HepG2 (cell line): Measurements from ENCODE around the gene TBX10. TPM values are rescaled to one million over a fixed set of nuclear protein-coding genes. Genes with fewer than 3 reads are reported as not detected.

Experiments used
- ARID3A ChIP-seq: IDR thresholded peaks from 2 replicates; pipeline ENCODE4 v1.6.1; 2012; ENCODE audit warnings: low read depth, low read length, improper control_type of control experiment
- FOXK2 ChIP-seq: fragments of 450-650 bp; IDR thresholded peaks from 2 replicates; pipeline ENCODE4 v1.6.1; 2016
- ZBTB40 ChIP-seq, 2 experiments: fragments of 450-650 bp in 1 of 2; sonication (generic) in 1 of 2; formaldehyde crosslinking in 1 of 2; IDR thresholded peaks; 2 replicates each; pipeline versions ENCODE4 v1.6.1 to v1.8.0; 2016 to 2022; ENCODE audit warnings: antibody characterized with exemption in 1 of 2, mild to moderate bottlenecking in 1 of 2, missing genetic modification reagents in 1 of 2
- ZFYVE20 ChIP-seq: sonication (generic); formaldehyde crosslinking; IDR thresholded peaks from 2 replicates; pipeline ENCODE4 v1.8.0; 2023; ENCODE audit warnings: low read depth, mild to moderate bottlenecking, moderate library complexity, missing genetic modification reagents, borderline replicate concordance
- ZKSCAN1 ChIP-seq: fragments of 150-350 bp; IDR thresholded peaks from 2 replicates; pipeline ENCODE4 v1.6.1; 2014; ENCODE audit warnings: low read length
- ZNF773 ChIP-seq: sonication (generic); formaldehyde crosslinking; IDR thresholded peaks from 2 replicates; pipeline ENCODE4 v1.4.0; 2020; ENCODE audit warnings: missing genetic modification reagents, borderline replicate concordance
- ZNF776 ChIP-seq: sonication (generic); formaldehyde crosslinking; IDR thresholded peaks from 2 replicates; pipeline ENCODE4 v1.4.0; 2020; ENCODE audit warnings: mild to moderate bottlenecking, missing genetic modification reagents
- polyA plus RNA-seq, 8 experiments: library from polyadenylated mRNA; depleted of rRNA in 3 of 8; stranded (reverse) in 7 of 8; unstranded in 1 of 8; fragments of >200 nt; fragmentation: Illumina TruSeq in 4 of 8; extraction: Trizol in 4 of 8; gene quantifications; 2 replicates each; pipeline versions ENCODE4 v1.2.1 to v1.2.3, GENCODE V29; 2011 to 2016; ENCODE audit warnings: low read depth in 4 of 8, missing spikeins in 1 of 8, mixed read lengths in 1 of 8; ENCODE audit not compliant: insufficient read depth in 1 of 8
- total RNA-seq, 5 experiments: library from RNA; depleted of rRNA; stranded (reverse); fragments of >200 nt; fragmentation: Illumina TruSeq; extraction: Trizol; gene quantifications; 2 replicates each; pipeline ENCODE4 v1.2.3, GENCODE V29; 2016; ENCODE audit warnings: low read depth in 1 of 5
- TF ChIP-seq, protein P1 (sequence below): sonication (generic); formaldehyde crosslinking; IDR thresholded peaks from 2 replicates; pipeline ENCODE4 v1.4.0; 2020; ENCODE audit warnings: mild to moderate bottlenecking, missing genetic modification reagents
- TF ChIP-seq, protein P2 (sequence below): fragments of 450-650 bp; IDR thresholded peaks from 2 replicates; pipeline ENCODE4 v1.6.1; 2017
- TF ChIP-seq, protein P3 (sequence below), 2 experiments: sonication (generic) in 1 of 2; formaldehyde crosslinking in 1 of 2; IDR thresholded peaks; 2 replicates each; pipeline versions ENCODE4 v1.4.0 to v1.6.1; 2018 to 2020; ENCODE audit warnings: missing genetic modification reagents in 2 of 2, borderline replicate concordance in 1 of 2, low read depth in 1 of 2, mild to moderate bottlenecking in 1 of 2, missing biosample characterization in 1 of 2

Gene TBX10
- total and polyA plus RNA-seq, 2 of the 13 experiments (the other 11 are each of a cell fraction or from before 2014, with no cell fraction given), result 0.27 to 1.7 TPM

DNA sequence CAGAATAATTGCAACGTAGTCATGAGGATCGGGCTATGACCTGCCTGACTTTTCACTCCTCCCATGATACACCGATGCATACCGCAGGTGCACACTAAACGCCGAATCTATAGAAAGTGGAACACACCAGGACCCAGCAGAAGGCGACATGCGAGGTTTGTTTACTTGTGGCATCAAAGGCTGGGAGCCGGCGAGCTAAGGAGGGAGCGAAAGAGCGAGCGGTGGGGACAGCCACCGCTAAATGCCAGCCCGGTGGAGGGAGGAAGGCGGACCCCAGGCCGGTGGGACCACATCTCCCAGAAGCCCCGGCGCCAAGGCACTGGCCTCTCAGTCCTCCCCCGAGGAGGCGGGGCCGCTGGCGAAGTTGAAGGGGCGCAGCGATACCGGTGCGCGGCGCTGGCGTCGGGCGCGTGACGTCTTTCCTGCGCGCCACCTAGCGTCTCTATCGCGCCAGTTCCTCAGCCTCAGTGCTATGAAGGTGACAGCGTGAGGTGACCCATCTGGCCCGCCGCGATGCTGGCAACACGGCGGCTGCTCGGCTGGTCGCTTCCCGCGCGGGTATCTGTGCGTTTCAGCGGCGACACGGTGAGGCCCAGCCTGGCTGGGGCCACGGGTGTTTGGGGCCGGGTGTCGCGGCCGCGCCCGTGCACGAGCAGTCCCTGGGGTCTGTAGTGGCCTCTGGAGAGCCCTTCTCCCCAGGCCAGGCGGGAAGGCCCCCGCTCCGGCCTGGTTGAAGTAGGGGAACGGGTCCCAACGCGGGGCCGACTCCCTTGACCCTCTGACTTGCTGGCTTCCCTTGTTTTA, 32.9 kb downstream of the TBX10 start, which contains the start of gene NDUFV1 (continued):
- TF ChIP-seq ARID3A (no peak), ZNF776 (no peak), FOXK2 (no peak), ZFYVE20 (no peak), ZNF773 (CRISPR knock-in tag) (0 out of 2 replicates have a peak, but pooled peaks have one; percentile 71), ZKSCAN1 (no peak), ZBTB40 (IDR thresholded peaks at IDR 0.05) (no peak), ZBTB40 (CRISPR knock-in tag; IDR thresholded peaks at IDR 0.05) (peak; percentile 92; the same call in 1 of the 2 replicates)
- TF ChIP-seq, protein P1, sequence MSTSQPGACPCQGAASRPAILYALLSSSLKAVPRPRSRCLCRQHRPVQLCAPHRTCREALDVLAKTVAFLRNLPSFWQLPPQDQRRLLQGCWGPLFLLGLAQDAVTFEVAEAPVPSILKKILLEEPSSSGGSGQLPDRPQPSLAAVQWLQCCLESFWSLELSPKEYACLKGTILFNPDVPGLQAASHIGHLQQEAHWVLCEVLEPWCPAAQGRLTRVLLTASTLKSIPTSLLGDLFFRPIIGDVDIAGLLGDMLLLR (CRISPR knock-in tag), result peak; percentile 66
- TF ChIP-seq, protein P2, sequence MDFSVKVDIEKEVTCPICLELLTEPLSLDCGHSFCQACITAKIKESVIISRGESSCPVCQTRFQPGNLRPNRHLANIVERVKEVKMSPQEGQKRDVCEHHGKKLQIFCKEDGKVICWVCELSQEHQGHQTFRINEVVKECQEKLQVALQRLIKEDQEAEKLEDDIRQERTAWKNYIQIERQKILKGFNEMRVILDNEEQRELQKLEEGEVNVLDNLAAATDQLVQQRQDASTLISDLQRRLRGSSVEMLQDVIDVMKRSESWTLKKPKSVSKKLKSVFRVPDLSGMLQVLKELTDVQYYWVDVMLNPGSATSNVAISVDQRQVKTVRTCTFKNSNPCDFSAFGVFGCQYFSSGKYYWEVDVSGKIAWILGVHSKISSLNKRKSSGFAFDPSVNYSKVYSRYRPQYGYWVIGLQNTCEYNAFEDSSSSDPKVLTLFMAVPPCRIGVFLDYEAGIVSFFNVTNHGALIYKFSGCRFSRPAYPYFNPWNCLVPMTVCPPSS, result no peak
- TF ChIP-seq, protein P3, sequence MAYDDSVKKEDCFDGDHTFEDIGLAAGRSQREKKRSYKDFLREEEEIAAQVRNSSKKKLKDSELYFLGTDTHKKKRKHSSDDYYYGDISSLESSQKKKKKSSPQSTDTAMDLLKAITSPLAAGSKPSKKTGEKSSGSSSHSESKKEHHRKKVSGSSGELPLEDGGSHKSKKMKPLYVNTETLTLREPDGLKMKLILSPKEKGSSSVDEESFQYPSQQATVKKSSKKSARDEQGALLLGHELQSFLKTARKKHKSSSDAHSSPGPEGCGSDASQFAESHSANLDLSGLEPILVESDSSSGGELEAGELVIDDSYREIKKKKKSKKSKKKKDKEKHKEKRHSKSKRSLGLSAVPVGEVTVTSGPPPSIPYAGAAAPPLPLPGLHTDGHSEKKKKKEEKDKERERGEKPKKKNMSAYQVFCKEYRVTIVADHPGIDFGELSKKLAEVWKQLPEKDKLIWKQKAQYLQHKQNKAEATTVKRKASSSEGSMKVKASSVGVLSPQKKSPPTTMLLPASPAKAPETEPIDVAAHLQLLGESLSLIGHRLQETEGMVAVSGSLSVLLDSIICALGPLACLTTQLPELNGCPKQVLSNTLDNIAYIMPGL (CRISPR knock-in tag; IDR thresholded peaks at IDR 0.05; ENCODE audit: borderline replicate concordance in 1 of 2, low read depth in 1 of 2), result peak; percentile 87 to 92
